Ishikawa (cell line): ENCODE results near the gene LRR1.

Source experiments
- FOXM1 ChIP-seq: IDR thresholded peaks from 2 replicates; pipeline ENCODE4 v1.6.1; 2012; ENCODE audit warnings: low read depth, borderline replicate concordance
- MAX ChIP-seq: IDR thresholded peaks from 2 replicates; pipeline ENCODE4 v1.6.1; 2012
- NFIC ChIP-seq: IDR thresholded peaks from 2 replicates; pipeline ENCODE4 v1.6.1; 2012
- REST ChIP-seq: IDR thresholded peaks from 2 replicates; pipeline ENCODE4 v1.6.1; 2012; ENCODE audit warnings: low read depth, mild to moderate bottlenecking

- TF ChIP-seq FOXM1 (no peak), MAX (no peak), REST (no peak), NFIC (no peak)
Measured at GRCh38 chr14:49619730-49620129, 21.0 kb downstream of the LRR1 start.
